ENCODE results near the gene NBAS. TPM values are rescaled to one million over a fixed set of nuclear protein-coding genes. Genes with fewer than 3 reads are reported as not detected.

NBAS gene
- total and polyA plus RNA-seq, 10 of the 15 experiments (the other 5 are each of a cell fraction or from before 2014, with no cell fraction given), result 4.3 to 32.7 (median 20.8) TPM

- ChIA-PET RAD21 (ENCODE audit: unreplicated experiment) (no interaction called here), SMC1A (ENCODE audit: uncharacterized antibody, unreplicated experiment) (no interaction called here), CTCF (no interaction called here), POLR2A (no interaction called here)
- DNase-seq (ENCODE audit: low read depth, low spot score), result no peak
- H3K4me1 ChIP-seq (ENCODE audit: control insufficient read depth, insufficient read depth, low read length), result peaks cover 13% of the 10 kb centered on the region; the same call in 1 of the 2 replicates
- no peaks in the 10 kb centered on the region for H3K79me2 ChIP-seq (ENCODE audit: control insufficient read depth, insufficient read depth, low read length)
- ATAC-seq, result no peak
- WGBS (ENCODE audit: insufficient coverage, insufficient replicate concordance, low lambda C conversion rate, missing lambda C conversion rate), result 96% methylated on average over 5 of the region's 5 CpGs
- no peak for TF ChIP-seq NBN (IDR thresholded peaks at IDR 0.05)
- TF ChIP-seq JUNB (IDR thresholded peaks at IDR 0.05), result no peak
- no peak for TF ChIP-seq SKIL (IDR thresholded peaks at IDR 0.05; ENCODE audit: low read depth, poor library complexity, severe bottlenecking)
- intact Hi-C loops (cut with micrococcal nuclease; ENCODE audit: unreplicated experiment) (no loop called here), in situ Hi-C loops (cut with MboI) (no loop called here)
- H3K4me2 ChIP-seq (ENCODE audit: control insufficient read depth, insufficient read depth), result no peak overlapping the region
- no peak overlapping the region for H3K4me3 ChIP-seq
- H2AFZ ChIP-seq (ENCODE audit: control insufficient read depth, low read depth, low read length), result no peak overlapping the region
- no peaks in the 10 kb centered on the region; a peak in 2 of 4 replicates for H3K36me3 ChIP-seq (ENCODE audit: control insufficient read depth in 2 of 2, insufficient read depth in 2 of 2, low read length in 1 of 2)
- H3K27me3 ChIP-seq (replicated peaks in 1 of 2; ENCODE audit: control insufficient read depth in 2 of 2, insufficient read depth in 2 of 2, low read length in 1 of 2), result no peaks in the 10 kb centered on the region
- H3K27ac ChIP-seq (ENCODE audit: control insufficient read depth, insufficient read depth), result no peak overlapping the region
- BruUV-seq (replicated peaks), result no TSS peak
- FAIRE-seq, result no peak
- H4K20me1 ChIP-seq (ENCODE audit: control insufficient read depth, insufficient read depth), result no peaks in the 10 kb centered on the region
- H3K9me3 ChIP-seq (replicated peaks; ENCODE audit: control insufficient read depth, insufficient read depth, low read length), result no peaks in the 10 kb centered on the region
- no peak overlapping the region for H3K9ac ChIP-seq (ENCODE audit: control insufficient read depth, insufficient read depth, low read length)
Measured at GRCh38 chr2:15181092-15181745, 379.9 kb downstream of the NBAS start.

DNA sequence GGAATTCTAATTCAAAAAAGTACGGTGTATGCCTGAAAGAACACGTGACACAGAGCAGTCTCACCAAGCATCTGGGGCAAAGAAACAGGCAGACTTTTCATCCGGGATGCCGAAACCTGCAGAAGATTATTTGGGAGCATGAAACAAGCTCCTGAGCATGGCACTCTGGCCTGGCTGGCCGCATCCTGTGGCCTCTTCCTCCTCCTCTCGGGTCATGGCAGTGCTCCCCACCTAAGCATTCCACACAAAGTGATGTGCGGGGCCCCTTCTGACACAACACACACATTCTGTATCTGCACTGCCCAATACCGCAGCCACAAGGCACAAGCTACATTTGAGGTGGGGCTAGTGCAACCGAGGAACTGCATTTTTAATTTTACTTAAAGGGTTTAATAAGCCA lies 380.8 kb downstream of the NBAS start:
- Histone ChIP-seq H3K27ac (ENCODE audit: control insufficient read depth, insufficient read depth) (no peak overlapping the region), H3K36me3 (ENCODE audit: control insufficient read depth in 2 of 2, insufficient read depth in 2 of 2, low read length in 1 of 2) (no peaks in the 10 kb centered on the region; a peak in 2 of 4 replicates), H3K4me3 (no peak overlapping the region), H3K9me3 (replicated peaks; ENCODE audit: control insufficient read depth, insufficient read depth, low read length) (no peaks in the 10 kb centered on the region), H3K9ac (ENCODE audit: control insufficient read depth, insufficient read depth, low read length) (no peak overlapping the region), H4K20me1 (ENCODE audit: control insufficient read depth, insufficient read depth) (no peaks in the 10 kb centered on the region), H2AFZ (ENCODE audit: control insufficient read depth, low read depth, low read length) (no peak overlapping the region), H3K4me1 (ENCODE audit: control insufficient read depth, insufficient read depth, low read length) (peaks cover 13% of the 10 kb centered on the region; the same call in 1 of the 2 replicates), H3K79me2 (ENCODE audit: control insufficient read depth, insufficient read depth, low read length) (no peaks in the 10 kb centered on the region), H3K4me2 (ENCODE audit: control insufficient read depth, insufficient read depth) (no peak overlapping the region), H3K27me3 (replicated peaks in 1 of 2; ENCODE audit: control insufficient read depth in 2 of 2, insufficient read depth in 2 of 2, low read length in 1 of 2) (no peaks in the 10 kb centered on the region)
- ChIA-PET RAD21 (ENCODE audit: unreplicated experiment) (no interaction called here), POLR2A (no interaction called here), CTCF (no interaction called here), SMC1A (ENCODE audit: uncharacterized antibody, unreplicated experiment) (no interaction called here)
- ATAC-seq (no peak), DNase-seq (ENCODE audit: low read depth, low spot score) (no peak), FAIRE-seq (no peak)
- 98% methylated on average over 9 of the region's 9 CpGs for WGBS (ENCODE audit: insufficient coverage, insufficient replicate concordance, low lambda C conversion rate, missing lambda C conversion rate)
- in situ Hi-C loops (cut with MboI) (no loop called here), intact Hi-C loops (cut with micrococcal nuclease; ENCODE audit: unreplicated experiment) (no loop called here)
- no TSS peak for BruUV-seq (replicated peaks)
- TF ChIP-seq CBX5 (IDR thresholded peaks at IDR 0.05; ENCODE audit: low read depth) (no peak), PRDM15 (CRISPR knock-in tag; IDR thresholded peaks at IDR 0.05) (no peak), HDAC6 (IDR thresholded peaks at IDR 0.05; ENCODE audit: unreplicated experiment) (no peak), MYC (IDR thresholded peaks at IDR 0.05; ENCODE audit: insufficient read depth, insufficient read length, insufficient replicate concordance, low read length, severe bottlenecking) (no peak), YY1 (IDR thresholded peaks at IDR 0.05; ENCODE audit: low read depth, low read length) (no peak), RAD51 (IDR thresholded peaks at IDR 0.05) (no peak), MTA3 (IDR thresholded peaks at IDR 0.05; ENCODE audit: borderline replicate concordance, low read length) (no peak), PAX5 (IDR thresholded peaks at IDR 0.05; ENCODE audit: borderline replicate concordance, low read depth, low read length) (no peak), CBX3 (IDR thresholded peaks at IDR 0.05; ENCODE audit: borderline replicate concordance, low read depth) (no peak)

Measured in GM12878 (cell line).